Tibial artery (tissue), 4 donors: Measurements from ENCODE around the gene VEGFB.

Source experiments
- DNase-seq, 2 donors: peaks; one replicate each; pipeline ENCODE4 v3.0.0-alpha.2; 2019
- H3K27ac ChIP-seq, 2 donors: fragments of 200-600 bp; sonication (generic) in 1 of 2; 1 replicate in 1 of 2; 2 replicates in 1 of 2; pipeline ENCODE4 v1.5.1; 2018 to 2019; ENCODE audit warnings: mild to moderate bottlenecking in 1 of 2
- H3K27me3 ChIP-seq, 2 donors: fragments of 200-600 bp; sonication (generic) in 1 of 2; one replicate each; pipeline versions ENCODE4 v1.5.1 to v1.6.0; 2016 to 2019
- H3K36me3 ChIP-seq, 3 donors: fragments of 200-600 bp; sonication (generic) in 2 of 3; one replicate each; pipeline ENCODE4 v1.5.1; 2016 to 2019; ENCODE audit warnings: mild to moderate bottlenecking in 2 of 3
- H3K4me1 ChIP-seq, 4 donors: fragments of 200-600 bp; sonication (generic) in 2 of 4; 1 replicate in 3 of 4; 2 replicates in 1 of 4; pipeline ENCODE4 v1.5.1; 2016 to 2019
- H3K4me3 ChIP-seq, 2 donors: fragments of 200-600 bp; sonication (generic) in 1 of 2; 1 replicate in 1 of 2; 2 replicates in 1 of 2; pipeline ENCODE4 v1.5.1; 2018 to 2019; ENCODE audit warnings: mild to moderate bottlenecking in 2 of 2
- H3K9me3 ChIP-seq, 3 donors: fragments of 200-600 bp; sonication (generic) in 1 of 3; one replicate each; pipeline ENCODE4 v1.5.1; 2016 to 2019
- intact Hi-C: fragments of 100-400 bp; cut with DNase I; formaldehyde crosslinking; loops from one replicate; pipeline ENCODE4 v1.15.0; 2023; ENCODE audit warnings: low total_unique reads
- TF ChIP-seq, protein P1 (sequence below), 2 experiments: fragments of 200-600 bp in 1 of 2; fragments of 450-650 bp in 1 of 2; IDR thresholded peaks; one replicate each; pipeline ENCODE4 v1.5.1; 2017 to 2019; ENCODE audit warnings: antibody characterized with exemption in 2 of 2, mild to moderate bottlenecking in 1 of 2, moderate library complexity in 1 of 2

The VEGFB gene

DNA sequence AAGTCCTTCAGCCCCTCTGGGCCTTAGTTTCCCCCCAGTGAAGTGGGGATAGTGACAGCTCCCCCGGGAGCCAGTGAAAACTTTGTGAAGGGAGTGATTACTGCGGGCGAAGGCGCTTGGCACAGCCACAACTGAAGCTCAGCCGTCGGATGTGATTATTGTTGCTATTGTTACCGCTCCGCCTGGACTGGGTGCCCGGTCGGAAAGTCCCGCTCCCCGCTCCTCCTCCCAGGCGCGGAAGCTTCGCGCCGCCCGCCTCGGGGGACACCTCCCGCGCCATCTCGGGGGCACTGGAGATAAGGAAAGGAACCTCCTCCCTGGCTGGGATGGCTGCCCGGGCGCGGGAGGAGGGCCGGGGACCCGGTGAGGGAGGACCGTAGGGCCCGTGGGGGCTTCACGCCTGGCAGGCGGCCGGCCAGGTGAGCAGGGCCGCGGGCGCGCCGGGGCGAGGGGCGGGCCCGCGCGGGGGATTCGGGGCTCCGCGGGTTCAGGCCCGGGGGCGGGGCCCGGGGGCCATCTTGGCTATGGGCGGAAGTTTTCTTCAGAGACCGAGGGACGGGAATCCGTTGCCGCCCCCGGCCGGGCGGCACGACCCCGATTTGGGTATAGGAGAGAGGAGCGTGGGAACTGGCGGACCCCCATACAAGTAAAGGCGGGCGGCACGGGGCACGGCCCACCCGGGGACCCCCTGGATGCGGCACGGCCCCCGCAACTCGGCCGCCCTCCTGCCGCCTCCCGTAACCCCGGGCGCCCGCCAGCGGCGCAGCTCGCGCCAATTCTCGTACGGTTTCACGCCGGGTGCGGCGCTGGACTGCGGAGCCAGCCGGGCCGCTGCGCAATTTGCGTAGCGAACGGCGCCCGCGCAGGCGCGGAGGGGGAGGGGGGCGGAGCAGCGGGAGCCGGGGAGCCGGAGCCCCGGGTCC, 50.8 kb downstream of the VEGFB start, which contains the start of gene GPR137:
Gene GPR137, plus strand, starts transcription at position 887 of the 923 bp plus-strand sequence. CDS start 677 bp downstream, outside the sequence.
- Histone ChIP-seq H3K27ac (peak within 1 kb of the TSS; percentile 98), H3K27me3 (peaks cover 0 to 20% of the 10 kb centered on the region in 2 donors), H3K4me3 (peak within 1 kb of the TSS; percentile 82 to 90), H3K4me1 (peaks cover 0 to 32% (median 27%) of the 10 kb centered on the region in 4 donors), H3K36me3 (peaks cover 4 to 26% (median 9%) of the 10 kb centered on the region in 3 donors), H3K9me3 (no peaks in the 10 kb centered on the region)
- TF ChIP-seq, protein P1, sequence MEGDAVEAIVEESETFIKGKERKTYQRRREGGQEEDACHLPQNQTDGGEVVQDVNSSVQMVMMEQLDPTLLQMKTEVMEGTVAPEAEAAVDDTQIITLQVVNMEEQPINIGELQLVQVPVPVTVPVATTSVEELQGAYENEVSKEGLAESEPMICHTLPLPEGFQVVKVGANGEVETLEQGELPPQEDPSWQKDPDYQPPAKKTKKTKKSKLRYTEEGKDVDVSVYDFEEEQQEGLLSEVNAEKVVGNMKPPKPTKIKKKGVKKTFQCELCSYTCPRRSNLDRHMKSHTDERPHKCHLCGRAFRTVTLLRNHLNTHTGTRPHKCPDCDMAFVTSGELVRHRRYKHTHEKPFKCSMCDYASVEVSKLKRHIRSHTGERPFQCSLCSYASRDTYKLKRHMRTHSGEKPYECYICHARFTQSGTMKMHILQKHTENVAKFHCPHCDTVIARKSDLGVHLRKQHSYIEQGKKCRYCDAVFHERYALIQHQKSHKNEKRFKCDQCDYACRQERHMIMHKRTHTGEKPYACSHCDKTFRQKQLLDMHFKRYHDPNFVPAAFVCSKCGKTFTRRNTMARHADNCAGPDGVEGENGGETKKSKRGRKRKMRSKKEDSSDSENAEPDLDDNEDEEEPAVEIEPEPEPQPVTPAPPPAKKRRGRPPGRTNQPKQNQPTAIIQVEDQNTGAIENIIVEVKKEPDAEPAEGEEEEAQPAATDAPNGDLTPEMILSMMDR (IDR thresholded peaks at IDR 0.05), result peak in 1 of 2 experiments; percentile 17
- intact Hi-C loops, result no loop called here
- DNase-seq, result peak; percentile 86 to 94

DNA sequence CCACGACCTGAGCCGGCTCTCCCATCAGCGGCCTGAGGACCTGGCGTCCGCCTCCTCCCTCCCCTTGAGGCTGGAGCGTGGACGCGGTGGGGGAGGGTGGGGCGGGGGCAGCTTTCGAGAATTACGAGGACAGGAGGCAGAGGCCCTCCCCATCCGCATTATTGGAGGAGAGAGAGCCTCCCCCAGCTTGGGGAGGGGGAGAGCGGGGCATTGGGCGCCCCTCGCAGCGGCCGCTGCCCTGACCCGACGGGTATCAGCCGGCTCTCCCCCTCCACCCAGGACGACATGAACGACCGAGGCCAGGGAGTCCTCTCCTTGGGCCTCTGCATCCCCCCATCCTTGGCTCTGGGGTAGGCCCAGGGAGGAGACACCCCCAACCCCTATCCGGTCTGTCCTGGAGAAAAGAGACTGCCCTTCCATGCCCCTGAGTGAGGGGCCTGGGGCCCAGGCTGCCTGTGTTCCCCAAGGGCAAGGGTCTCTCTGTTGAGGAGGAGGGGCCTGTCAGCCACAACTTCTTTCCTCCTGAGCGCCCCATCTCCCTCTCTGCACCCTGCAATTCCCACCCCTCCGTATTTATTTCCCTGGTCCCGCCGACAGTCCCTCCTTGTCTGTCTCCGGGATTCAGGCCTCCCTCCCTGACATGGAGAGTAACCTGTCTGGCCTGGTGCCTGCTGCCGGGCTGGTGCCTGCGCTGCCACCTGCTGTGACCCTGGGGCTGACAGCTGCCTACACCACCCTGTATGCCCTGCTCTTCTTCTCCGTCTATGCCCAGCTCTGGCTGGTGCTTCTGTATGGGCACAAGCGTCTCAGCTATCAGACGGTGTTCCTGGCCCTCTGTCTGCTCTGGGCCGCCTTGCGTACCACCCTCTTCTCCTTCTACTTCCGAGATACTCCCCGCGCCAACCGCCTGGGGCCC, 51.8 kb downstream of the VEGFB start:
- H3K27me3 ChIP-seq, result peaks cover 0 to 29% of the 10 kb centered on the region in 2 donors
- peaks cover 0 to 35% (median 29%) of the 10 kb centered on the region in 4 donors for H3K4me1 ChIP-seq
- peak overlapping the region; percentile 98 for H3K27ac ChIP-seq
- TF ChIP-seq, protein P1 (IDR thresholded peaks at IDR 0.05), result no peak
- peaks cover 0 to 18% (median 9%) of the 10 kb centered on the region in 3 donors for H3K36me3 ChIP-seq
- H3K9me3 ChIP-seq, result no peaks in the 10 kb centered on the region
- no peak for DNase-seq
- H3K4me3 ChIP-seq, result peak overlapping the region; percentile 82 to 90
- intact Hi-C loops, result no loop called here

DNA sequence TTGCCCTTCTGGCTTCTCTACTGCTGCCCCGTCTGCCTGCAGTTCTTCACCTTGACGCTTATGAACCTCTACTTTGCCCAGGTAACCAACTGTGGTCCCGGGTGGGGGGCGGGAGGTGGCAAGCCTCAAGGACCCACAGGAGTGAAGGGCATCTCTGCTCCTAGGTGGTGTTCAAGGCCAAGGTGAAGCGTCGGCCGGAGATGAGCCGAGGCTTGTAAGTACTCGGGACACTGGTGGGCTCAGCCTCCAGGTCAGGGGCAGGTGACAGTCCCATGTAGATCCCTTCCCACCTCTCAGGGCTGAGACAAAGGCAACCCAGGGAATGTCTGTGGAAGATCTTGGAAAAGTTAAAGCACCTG, 52.4 kb downstream of the VEGFB start:
- H3K4me3 ChIP-seq, result peak overlapping the region in 1 of 2 donors; percentile 90

DNA sequence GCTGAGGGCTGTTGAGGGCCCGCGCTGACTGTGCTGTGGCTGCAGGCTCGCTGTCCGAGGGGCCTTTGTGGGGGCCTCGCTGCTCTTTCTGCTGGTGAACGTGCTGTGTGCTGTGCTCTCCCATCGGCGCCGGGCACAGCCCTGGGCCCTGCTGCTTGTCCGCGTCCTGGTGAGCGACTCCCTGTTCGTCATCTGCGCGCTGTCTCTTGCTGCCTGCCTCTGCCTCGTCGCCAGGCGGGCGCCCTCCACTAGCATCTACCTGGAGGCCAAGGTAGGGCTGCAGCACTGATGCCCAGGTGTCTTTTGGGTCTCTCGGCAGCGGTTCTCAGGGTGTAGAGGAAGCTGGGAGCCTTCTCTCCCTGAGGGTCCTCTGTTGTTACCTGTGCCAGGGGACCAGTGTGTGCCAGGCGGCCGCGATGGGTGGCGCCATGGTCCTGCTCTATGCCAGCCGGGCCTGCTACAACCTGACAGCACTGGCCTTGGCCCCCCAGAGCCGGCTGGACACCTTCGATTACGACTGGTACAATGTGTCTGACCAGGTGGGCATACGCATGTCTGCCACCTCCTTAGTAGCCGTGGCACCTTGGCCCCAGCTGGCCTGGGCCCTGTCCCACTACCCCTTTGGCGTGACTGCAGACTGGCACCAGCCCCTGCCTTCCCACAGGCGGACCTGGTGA, 53.4 kb downstream of the VEGFB start:
- TF ChIP-seq, protein P1 (IDR thresholded peaks at IDR 0.05), result no peak
- Histone ChIP-seq H3K9me3 (no peaks in the 10 kb centered on the region), H3K27ac (no peak overlapping the region), H3K36me3 (peaks cover 0 to 5% (median 0%) of the 10 kb centered on the region in 3 donors), H3K4me3 (no peak overlapping the region), H3K27me3 (peaks cover under 1 to 46% of the 10 kb centered on the region in 2 donors), H3K4me1 (peaks cover 0 to 47% (median 42%) of the 10 kb centered on the region in 4 donors)
- DNase-seq, result no peak
- intact Hi-C loops, result no loop called here

More for the DNA sequence above, 52.4 kb downstream of the VEGFB start:
- H3K36me3 ChIP-seq, result peaks cover 0 to 12% (median 6%) of the 10 kb centered on the region in 3 donors
- no peak overlapping the region for H3K27ac ChIP-seq
- TF ChIP-seq, protein P1 (IDR thresholded peaks at IDR 0.05), result no peak
- no peaks in the 10 kb centered on the region for H3K9me3 ChIP-seq
- H3K4me1 ChIP-seq, result peaks cover 0 to 41% (median 35%) of the 10 kb centered on the region in 4 donors
- no peak for DNase-seq
- intact Hi-C loops, result no loop called here
- peaks cover 0 to 36% of the 10 kb centered on the region in 2 donors for H3K27me3 ChIP-seq

DNA sequence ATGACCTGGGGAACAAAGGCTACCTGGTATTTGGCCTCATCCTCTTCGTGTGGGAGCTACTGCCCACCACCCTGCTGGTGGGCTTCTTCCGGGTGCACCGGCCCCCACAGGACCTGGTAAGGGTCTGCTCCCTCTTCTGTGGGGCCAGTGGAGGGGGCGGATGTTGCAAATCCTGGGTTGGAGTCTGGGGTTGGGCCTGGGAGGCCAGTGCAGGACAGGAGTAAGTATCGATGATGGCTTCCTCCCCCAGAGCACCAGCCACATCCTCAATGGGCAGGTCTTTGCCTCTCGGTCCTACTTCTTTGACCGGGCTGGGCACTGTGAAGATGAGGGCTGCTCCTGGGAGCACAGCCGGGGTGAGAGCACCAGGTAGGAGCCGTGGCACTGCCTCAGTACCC, 54.0 kb downstream of the VEGFB start:
- Histone ChIP-seq H3K27me3 (peaks cover 4 to 51% of the 10 kb centered on the region in 2 donors), H3K4me1 (peaks cover 0 to 44% (median 38%) of the 10 kb centered on the region in 4 donors), H3K9me3 (no peaks in the 10 kb centered on the region), H3K4me3 (no peak overlapping the region), H3K27ac (no peak overlapping the region), H3K36me3 (peaks cover 0 to 5% (median 0%) of the 10 kb centered on the region in 3 donors)
- intact Hi-C loops, result no loop called here
- TF ChIP-seq, protein P1 (IDR thresholded peaks at IDR 0.05), result no peak
- no peak for DNase-seq
